Measurements from ENCODE around the gene PKP2.

The PKP2 gene

GRCh38 chr12:32854097-32854496 lies 42.5 kb downstream of the PKP2 start:
- no peak for DNase-seq (ENCODE audit: low read depth)
- TF ChIP-seq, protein P1, sequence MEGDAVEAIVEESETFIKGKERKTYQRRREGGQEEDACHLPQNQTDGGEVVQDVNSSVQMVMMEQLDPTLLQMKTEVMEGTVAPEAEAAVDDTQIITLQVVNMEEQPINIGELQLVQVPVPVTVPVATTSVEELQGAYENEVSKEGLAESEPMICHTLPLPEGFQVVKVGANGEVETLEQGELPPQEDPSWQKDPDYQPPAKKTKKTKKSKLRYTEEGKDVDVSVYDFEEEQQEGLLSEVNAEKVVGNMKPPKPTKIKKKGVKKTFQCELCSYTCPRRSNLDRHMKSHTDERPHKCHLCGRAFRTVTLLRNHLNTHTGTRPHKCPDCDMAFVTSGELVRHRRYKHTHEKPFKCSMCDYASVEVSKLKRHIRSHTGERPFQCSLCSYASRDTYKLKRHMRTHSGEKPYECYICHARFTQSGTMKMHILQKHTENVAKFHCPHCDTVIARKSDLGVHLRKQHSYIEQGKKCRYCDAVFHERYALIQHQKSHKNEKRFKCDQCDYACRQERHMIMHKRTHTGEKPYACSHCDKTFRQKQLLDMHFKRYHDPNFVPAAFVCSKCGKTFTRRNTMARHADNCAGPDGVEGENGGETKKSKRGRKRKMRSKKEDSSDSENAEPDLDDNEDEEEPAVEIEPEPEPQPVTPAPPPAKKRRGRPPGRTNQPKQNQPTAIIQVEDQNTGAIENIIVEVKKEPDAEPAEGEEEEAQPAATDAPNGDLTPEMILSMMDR (conservative IDR thresholded peaks at IDR 0.05; ENCODE audit: control insufficient read depth, insufficient read depth, low read depth, low read length): no peak
- H3K4me3 ChIP-seq (ENCODE audit: control insufficient read depth, low read depth, low read length): no peak overlapping the region

DNA sequence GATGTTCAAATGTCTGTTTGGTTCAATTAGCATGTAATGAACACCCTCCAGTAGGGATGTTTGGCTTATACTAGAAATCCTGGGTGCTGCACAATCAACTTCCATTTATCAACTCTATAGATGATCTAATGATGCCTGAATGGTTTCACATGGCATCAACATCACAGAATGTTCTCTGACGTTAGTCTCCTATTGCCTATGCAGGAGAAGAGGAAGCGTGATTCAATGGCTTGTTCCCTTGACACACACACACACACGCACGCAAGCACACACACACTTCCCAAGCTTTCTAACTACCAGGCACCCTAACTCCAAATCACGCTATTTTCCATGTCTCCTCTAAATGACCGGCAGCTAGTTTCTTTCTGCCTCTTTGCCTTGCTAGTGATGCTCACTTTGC lies 49.3 kb downstream of the PKP2 start:
- TF ChIP-seq, protein P1 (conservative IDR thresholded peaks at IDR 0.05; ENCODE audit: control insufficient read depth, insufficient read depth, low read depth, low read length): no peak
- H3K4me3 ChIP-seq (ENCODE audit: control insufficient read depth, low read depth, low read length): no peak overlapping the region
- DNase-seq (ENCODE audit: low read depth): no peak

DNA sequence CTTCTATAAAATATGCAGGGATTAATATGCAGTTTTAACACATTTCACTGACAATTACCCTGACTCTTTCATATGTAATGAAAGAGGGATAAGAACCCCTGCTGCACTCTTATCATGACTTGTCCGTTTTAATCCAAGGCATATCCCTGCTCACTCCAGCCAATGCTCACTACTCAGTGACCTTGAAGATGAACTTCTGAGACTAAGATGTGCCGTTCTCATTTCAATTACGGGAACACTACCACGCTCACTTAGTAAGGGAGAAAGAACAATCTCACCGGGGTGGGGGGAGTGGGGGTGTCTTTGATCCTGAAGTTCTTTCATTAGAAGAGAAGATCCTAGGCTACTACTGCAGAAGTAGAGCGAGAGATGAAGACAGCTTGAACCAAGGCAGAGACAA lies 50.5 kb downstream of the PKP2 start:
- TF ChIP-seq, protein P1 (conservative IDR thresholded peaks at IDR 0.05; ENCODE audit: control insufficient read depth, insufficient read depth, low read depth, low read length): no peak
- no peak overlapping the region for H3K4me3 ChIP-seq (ENCODE audit: control insufficient read depth, low read depth, low read length)

DNA sequence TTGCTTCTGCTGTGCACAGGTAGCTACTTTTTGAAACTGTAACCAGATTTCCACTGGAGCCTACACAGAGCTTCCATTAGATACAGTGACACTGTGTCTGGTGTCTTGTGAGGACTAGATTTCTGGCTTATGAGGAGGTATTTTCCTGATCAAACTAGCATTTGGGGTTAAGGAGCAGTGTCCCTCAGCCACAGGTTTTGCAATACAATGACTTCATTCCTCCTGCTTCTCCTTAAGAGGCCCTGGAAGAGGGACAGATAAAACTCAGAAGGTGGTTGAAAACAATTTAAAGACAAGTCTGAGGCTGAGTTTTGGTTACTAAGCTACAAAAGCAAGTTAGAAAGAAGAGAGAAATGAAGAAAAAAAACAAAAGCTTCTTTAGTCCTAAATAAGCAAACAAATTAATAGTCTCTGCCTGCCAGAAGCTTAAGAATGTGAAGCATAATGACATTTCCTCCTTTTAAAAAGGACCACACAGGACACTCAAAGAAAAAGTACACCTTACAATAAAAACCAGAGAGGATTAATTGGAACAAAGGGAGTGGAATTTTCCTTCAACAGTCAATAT lies 53.0 kb downstream of the PKP2 start:
- H3K4me3 ChIP-seq (ENCODE audit: control insufficient read depth, low read depth, low read length): no peak overlapping the region
- peak; percentile 1 for DNase-seq (ENCODE audit: low read depth)
- TF ChIP-seq, protein P1 (conservative IDR thresholded peaks at IDR 0.05; ENCODE audit: control insufficient read depth, insufficient read depth, low read depth, low read length): no peak

More for the DNA sequence above, 50.5 kb downstream of the PKP2 start:
- no peak for DNase-seq (ENCODE audit: low read depth)

DNA sequence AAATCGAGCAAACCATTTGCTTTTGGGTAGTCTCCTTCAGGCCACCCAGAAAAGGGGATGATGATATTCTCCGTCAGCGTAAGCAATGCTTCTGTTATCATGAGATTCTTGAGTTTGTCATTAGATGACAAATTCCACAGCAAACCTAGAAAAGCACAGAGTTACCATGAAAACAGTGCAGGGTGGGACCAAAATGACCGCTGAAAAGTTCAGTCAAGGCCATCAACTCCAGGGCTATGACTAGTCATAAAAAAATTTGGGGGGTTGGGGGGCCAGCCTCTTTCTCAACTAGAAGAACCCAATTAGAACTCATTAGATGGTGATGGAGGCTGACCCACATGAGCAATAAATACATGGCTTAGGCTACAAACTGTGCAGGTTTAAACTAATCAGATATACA lies 55.5 kb downstream of the PKP2 start:
- DNase-seq (ENCODE audit: low read depth): no peak
- no peak overlapping the region for H3K4me3 ChIP-seq (ENCODE audit: control insufficient read depth, low read depth, low read length)
- TF ChIP-seq, protein P1 (conservative IDR thresholded peaks at IDR 0.05; ENCODE audit: control insufficient read depth, insufficient read depth, low read depth, low read length): no peak

GRCh38 chr12:32839828-32840227 lies 56.7 kb downstream of the PKP2 start:
- DNase-seq (ENCODE audit: low read depth): no peak
- no peak overlapping the region for H3K4me3 ChIP-seq (ENCODE audit: control insufficient read depth, low read depth, low read length)

More at GRCh38 chr12:32839828-32840227, 56.7 kb downstream of the PKP2 start:
- TF ChIP-seq, protein P1 (conservative IDR thresholded peaks at IDR 0.05; ENCODE audit: control insufficient read depth, insufficient read depth, low read depth, low read length): no peak
